Gastrocnemius medialis (tissue), 4 donors: ENCODE measurements around the gene ZNF813. TPM values are rescaled to one million over a fixed set of nuclear protein-coding genes. Genes with fewer than 3 reads are reported as not detected.
"Not testable (repeated sequence)": the region's sequence is repeated elsewhere in the genome, so short reads cannot be mapped to it uniquely, and the experiment has no call there.

Experiments used
- ATAC-seq, 2 donors: fragments of 150-250 bp; one replicate each; pipeline ENCODE4 v1.9.1; 2016
- DNase-seq, 2 donors: peaks; one replicate each; pipeline ENCODE4 v3.0.0-alpha.2; 2019
- H3K27ac ChIP-seq, 4 donors: fragments of 200-600 bp; sonication (generic); 1 replicate in 1 of 4; 2 replicates in 3 of 4; pipeline ENCODE4 v1.5.1; 2016 to 2018; ENCODE audit warnings: mild to moderate bottlenecking in 2 of 4, moderate library complexity in 1 of 4
- H3K27me3 ChIP-seq, 3 donors: fragments of 200-600 bp; sonication (generic) in 2 of 3; 1 replicate in 1 of 3; 2 replicates in 2 of 3; pipeline versions ENCODE4 v1.5.1 to v1.6.0; 2016 to 2019; ENCODE audit warnings: mild to moderate bottlenecking in 1 of 3, moderate library complexity in 1 of 3
- H3K36me3 ChIP-seq, 2 donors: fragments of 200-600 bp; sonication (generic) in 1 of 2; one replicate each; pipeline ENCODE4 v1.5.1; 2017 to 2018
- H3K4me1 ChIP-seq, 2 donors: fragments of 200-600 bp; sonication (generic) in 1 of 2; one replicate each; pipeline ENCODE4 v1.5.1; 2016 to 2017; ENCODE audit warnings: mild to moderate bottlenecking in 2 of 2
- H3K4me3 ChIP-seq, 4 donors: fragments of 200-600 bp; sonication (generic) in 3 of 4; 1 replicate in 1 of 4; 2 replicates in 3 of 4; pipeline ENCODE4 v1.5.1; 2016 to 2019; ENCODE audit warnings: mild to moderate bottlenecking in 2 of 4
- H3K9me3 ChIP-seq, 3 donors: fragments of 200-600 bp; sonication (generic) in 2 of 3; 1 replicate in 1 of 3; 2 replicates in 2 of 3; pipeline ENCODE4 v1.5.1; 2016 to 2019
- POLR2A ChIP-seq, 2 donors: fragments of 450-650 bp; IDR thresholded peaks; one replicate each; pipeline ENCODE4 v1.6.1; 2017; ENCODE audit warnings: antibody characterized with exemption in 2 of 2, mild to moderate bottlenecking in 2 of 2, moderate library complexity in 2 of 2
- in situ Hi-C, 4 donors: fragments of 200-750 bp; cut with MboI; loops; one replicate each; pipeline versions ENCODE4 v1.15.0 to v1.8.0; 2017; ENCODE audit warnings: low sequenced_read_pairs in 4 of 4
- intact Hi-C: fragments of 100-400 bp; cut with DNase I; formaldehyde crosslinking; loops from one replicate; pipeline ENCODE4 v1.15.1; 2023; ENCODE audit warnings: low total_unique reads
- total RNA-seq, 4 donors: library from RNA; depleted of rRNA; stranded (reverse); fragments of >200 nt; gene quantifications; one replicate each; pipeline versions ENCODE4 v1.1.0 to v1.2.3, GENCODE V29; 2016
- TF ChIP-seq, protein P1 (sequence below), 5 experiments: fragments of 450-650 bp in 3 of 5; fragments of 200-600 bp in 2 of 5; sonication (generic) in 2 of 5; IDR thresholded peaks in 4 of 5; conservative IDR thresholded peaks in 1 of 5; 1 replicate in 4 of 5; 2 replicates in 1 of 5; pipeline ENCODE4 v1.5.1; 2016 to 2019; ENCODE audit warnings: antibody characterized with exemption in 5 of 5, mild to moderate bottlenecking in 3 of 5, moderate library complexity in 3 of 5

ZNF813 gene
- total RNA-seq, 4 donors from 2014 or later, result 0.29 to 1.1 (median 0.57) TPM

DNA sequence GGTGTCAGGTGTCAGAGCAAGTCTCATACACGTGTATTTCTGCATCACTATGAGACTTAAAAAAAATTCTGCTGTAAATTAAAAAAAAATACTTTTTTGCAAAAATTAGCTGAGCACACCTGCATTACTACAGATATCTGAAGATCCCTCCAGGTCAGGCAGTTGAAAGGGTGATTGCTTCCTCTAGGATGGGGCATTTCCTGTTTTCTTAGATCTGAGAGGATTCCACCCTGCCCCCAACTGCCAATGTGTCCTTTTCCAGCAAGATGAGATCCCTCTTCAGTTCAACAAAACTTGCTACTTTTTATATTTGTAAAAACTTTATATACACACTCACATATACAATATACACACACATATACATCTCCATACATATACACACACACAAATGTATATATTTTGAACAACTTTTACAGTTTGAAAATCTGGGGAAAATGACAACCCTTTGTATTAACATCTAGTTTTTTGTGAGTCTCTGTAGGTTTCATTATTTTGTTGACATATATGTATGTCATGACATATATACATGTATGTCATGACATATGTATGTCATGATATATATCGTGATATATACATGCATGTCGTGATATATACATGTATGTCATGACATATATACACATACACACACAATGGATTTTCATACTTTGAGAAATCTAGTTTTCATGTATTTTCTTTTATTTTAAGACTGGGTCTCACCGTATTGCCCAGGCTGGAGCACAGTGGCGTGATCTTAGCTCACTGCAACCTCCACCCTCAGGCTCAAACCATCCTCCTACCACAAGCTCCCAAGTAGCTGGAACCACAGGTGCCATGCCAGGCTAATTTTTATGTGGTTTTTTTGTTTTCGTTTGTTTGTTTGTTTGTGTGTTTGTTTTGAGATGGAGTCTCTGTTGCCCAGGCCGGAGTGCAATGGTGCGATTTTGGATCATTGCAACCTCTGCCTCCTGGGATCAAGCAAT lies 17.8 kb downstream of the ZNF813 start:
- no peak for DNase-seq
- H3K9me3 ChIP-seq, result peaks cover 0 to 3% (median 0%) of the 10 kb centered on the region in 3 donors

DNA sequence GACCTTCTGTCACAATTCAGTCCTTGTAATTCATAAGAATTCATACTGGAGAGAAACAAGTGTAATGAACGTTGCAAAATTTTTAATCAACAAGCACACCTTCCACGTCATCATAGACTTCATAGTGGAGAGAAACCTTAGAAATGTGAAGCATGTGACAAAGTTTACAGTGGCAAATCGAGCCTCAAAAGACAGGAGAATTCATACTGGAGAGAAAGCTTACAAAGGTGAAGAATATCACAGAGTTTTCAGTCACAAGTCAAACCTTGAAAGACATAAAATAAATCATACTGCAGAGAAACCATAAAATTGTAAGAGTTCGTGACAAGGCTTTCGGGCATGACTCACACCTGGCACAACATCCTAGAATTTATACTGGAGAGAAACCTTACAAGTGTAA lies 24.6 kb downstream of the ZNF813 start:
- intact Hi-C loops, result no loop called here
- ATAC-seq (no peak), DNase-seq (no peak)
- Histone ChIP-seq H3K9me3 (peaks cover 0 to 7% (median 4%) of the 10 kb centered on the region in 3 donors), H3K27me3 (no peaks in the 10 kb centered on the region), H3K27ac (no peak overlapping the region), H3K36me3 (peaks cover 0 to 29% of the 10 kb centered on the region in 2 donors), H3K4me3 (no peak overlapping the region), H3K4me1 (no peaks in the 10 kb centered on the region)
- in situ Hi-C loops, result no loop called here
- TF ChIP-seq, protein P1, sequence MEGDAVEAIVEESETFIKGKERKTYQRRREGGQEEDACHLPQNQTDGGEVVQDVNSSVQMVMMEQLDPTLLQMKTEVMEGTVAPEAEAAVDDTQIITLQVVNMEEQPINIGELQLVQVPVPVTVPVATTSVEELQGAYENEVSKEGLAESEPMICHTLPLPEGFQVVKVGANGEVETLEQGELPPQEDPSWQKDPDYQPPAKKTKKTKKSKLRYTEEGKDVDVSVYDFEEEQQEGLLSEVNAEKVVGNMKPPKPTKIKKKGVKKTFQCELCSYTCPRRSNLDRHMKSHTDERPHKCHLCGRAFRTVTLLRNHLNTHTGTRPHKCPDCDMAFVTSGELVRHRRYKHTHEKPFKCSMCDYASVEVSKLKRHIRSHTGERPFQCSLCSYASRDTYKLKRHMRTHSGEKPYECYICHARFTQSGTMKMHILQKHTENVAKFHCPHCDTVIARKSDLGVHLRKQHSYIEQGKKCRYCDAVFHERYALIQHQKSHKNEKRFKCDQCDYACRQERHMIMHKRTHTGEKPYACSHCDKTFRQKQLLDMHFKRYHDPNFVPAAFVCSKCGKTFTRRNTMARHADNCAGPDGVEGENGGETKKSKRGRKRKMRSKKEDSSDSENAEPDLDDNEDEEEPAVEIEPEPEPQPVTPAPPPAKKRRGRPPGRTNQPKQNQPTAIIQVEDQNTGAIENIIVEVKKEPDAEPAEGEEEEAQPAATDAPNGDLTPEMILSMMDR (IDR thresholded peaks at IDR 0.05 in 4 of 5, conservative IDR thresholded peaks at IDR 0.05 in 1 of 5), result no peak
- no peak for TF ChIP-seq POLR2A (IDR thresholded peaks at IDR 0.05)

More for the DNA sequence above, 17.8 kb downstream of the ZNF813 start:
- TF ChIP-seq POLR2A (IDR thresholded peaks at IDR 0.05), result no peak
- TF ChIP-seq, protein P1 (IDR thresholded peaks at IDR 0.05 in 4 of 5, conservative IDR thresholded peaks at IDR 0.05 in 1 of 5), result no peak
- peaks cover 0 to 27% of the 10 kb centered on the region in 2 donors for H3K36me3 ChIP-seq
- H3K27ac ChIP-seq, result no peak overlapping the region
- no peak overlapping the region for H3K4me3 ChIP-seq
- no peaks in the 10 kb centered on the region for H3K27me3 ChIP-seq
- ATAC-seq, result no peak
- no peaks in the 10 kb centered on the region for H3K4me1 ChIP-seq
- intact Hi-C loops, result no loop called here
- in situ Hi-C loops, result no loop called here

- H3K27me3 ChIP-seq, H3K9me3 ChIP-seq, H3K4me3 ChIP-seq, ATAC-seq, in situ Hi-C loops, H3K36me3 ChIP-seq, DNase-seq, H3K4me1 ChIP-seq, intact Hi-C loops: not testable (repeated sequence)
- peak overlapping the region in 1 of 4 donors; percentile 49 for H3K27ac ChIP-seq
Measured at GRCh38 chr19:53497311-53498023, 29.9 kb downstream of the ZNF813 start.

DNA sequence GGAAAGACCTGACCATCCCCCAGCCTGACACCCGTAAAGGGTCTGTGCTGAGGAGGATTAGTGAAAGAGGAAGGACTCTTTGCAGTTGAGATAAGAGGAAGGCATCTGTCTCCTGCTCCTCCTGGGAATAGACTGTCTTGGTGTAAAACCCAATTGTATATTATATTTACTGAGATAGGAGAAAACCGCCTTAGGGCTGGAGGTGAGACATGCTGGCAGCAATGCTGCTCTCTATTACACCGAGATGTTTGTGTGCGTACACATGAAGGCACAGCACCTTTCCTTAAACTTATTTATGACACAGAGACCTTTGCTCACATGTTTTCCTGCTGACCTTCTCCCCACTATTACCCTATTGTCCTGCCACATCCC lies 30.5 kb downstream of the ZNF813 start:
- Histone ChIP-seq H3K27ac (peak overlapping the region in 2 of 4 donors; percentile 25 to 49), H3K4me3 (peak overlapping the region in 1 of 4 donors; percentile 20)
- H3K36me3 ChIP-seq, in situ Hi-C loops, ATAC-seq, H3K27me3 ChIP-seq, DNase-seq, H3K9me3 ChIP-seq, intact Hi-C loops, H3K4me1 ChIP-seq: not testable (repeated sequence)

DNA sequence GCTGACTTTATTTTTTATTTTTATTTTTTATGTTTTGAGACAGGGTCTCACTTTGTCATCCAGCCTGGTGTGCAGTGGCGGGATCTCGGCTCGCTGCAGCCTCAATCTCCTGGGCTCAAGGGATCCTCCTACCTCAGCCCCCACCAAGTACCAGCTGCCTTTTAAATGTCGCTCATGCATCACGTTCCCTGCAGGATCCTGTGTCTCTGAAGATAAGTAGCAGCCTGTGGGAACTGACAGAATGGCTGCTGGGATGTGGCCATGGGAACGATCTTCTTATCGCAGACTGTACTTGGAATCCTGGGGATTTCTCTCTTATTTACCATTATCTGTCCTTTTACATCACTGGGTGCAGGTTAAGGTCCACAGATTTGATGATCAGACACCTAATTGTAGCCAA lies 35.6 kb downstream of the ZNF813 start:
- H3K36me3 ChIP-seq, H3K4me1 ChIP-seq, H3K27me3 ChIP-seq, ATAC-seq, H3K4me3 ChIP-seq, DNase-seq, intact Hi-C loops, H3K9me3 ChIP-seq: not testable (repeated sequence)
- in situ Hi-C loops, result loop anchor here in 1 of 4 donors (25.0 kb wide), 1 partner anchor 316 kb away; the partner anchor contains the start of gene ZNF665
- H3K27ac ChIP-seq, result peak overlapping the region in 1 of 4 donors; percentile 47

DNA sequence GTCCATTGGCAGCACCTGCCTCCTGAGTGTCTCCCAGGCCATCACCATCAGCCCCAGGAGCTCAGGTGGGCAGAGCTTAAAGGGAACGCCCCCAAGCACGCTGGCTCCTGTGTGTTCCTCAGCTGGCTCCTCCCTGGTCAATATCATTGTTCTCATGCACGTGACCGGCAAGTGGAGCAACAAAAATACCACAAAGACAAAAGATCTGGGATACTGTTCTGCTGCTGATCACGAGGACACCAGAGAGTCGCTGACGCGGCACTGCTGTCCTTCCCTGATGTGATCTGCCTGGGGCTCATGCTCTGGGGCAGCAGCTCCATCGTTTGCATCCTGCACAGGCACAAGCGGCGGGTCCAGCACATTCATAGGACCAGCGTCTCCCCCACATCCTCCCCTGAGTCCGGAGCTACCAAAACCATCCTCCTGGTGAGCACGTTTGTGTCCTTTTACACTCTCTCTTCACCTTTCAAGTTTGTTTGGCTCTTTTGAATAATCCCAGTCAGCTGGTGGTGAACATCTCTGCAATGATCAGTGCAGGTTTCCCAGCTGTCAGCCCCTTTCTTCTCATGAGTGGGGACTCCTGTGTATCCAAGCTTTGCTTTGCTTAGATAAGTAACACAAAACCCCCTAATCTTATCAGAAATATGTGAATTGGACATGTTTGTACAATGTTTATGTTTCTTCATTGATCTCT lies 36.3 kb downstream of the ZNF813 start:
- H3K27me3 ChIP-seq, H3K36me3 ChIP-seq, H3K4me3 ChIP-seq, DNase-seq, H3K4me1 ChIP-seq, H3K9me3 ChIP-seq, intact Hi-C loops: not testable (repeated sequence)
- in situ Hi-C loops, result loop anchor here in 1 of 4 donors (25.0 kb wide), 1 partner anchor 317 kb away; the partner anchor contains the start of gene ZNF665
- H3K27ac ChIP-seq, result peak overlapping the region in 1 of 4 donors; percentile 71
- ATAC-seq, result peak in 1 of 2 donors; percentile 70

GRCh38 chr19:53504365-53504703 lies 36.8 kb downstream of the ZNF813 start:
- H3K9me3 ChIP-seq, DNase-seq, H3K4me1 ChIP-seq, intact Hi-C loops, H3K36me3 ChIP-seq, H3K27me3 ChIP-seq: not testable (repeated sequence)
- H3K27ac ChIP-seq, result peak overlapping the region in 3 of 4 donors; percentile 25 to 71 (median 43)
- H3K4me3 ChIP-seq, result peak overlapping the region in 2 of 4 donors; percentile 29 to 36
- ATAC-seq, result peak; percentile 39 to 44
- in situ Hi-C loops, result loop anchor here in 1 of 4 donors (25.0 kb wide), 1 partner anchor 317 kb away; the partner anchor contains the start of gene ZNF665
